T-helper 1 cell treated with Interleukin-12 subunit alpha and Interleukin-12 subunit beta and Interleukin-4 antibody, amounts not matched to agents 30 μg/mL and 1 μg/mL, for 36 hours (primary cell): ENCODE data around the gene GATAD1.
"Not testable (repeated sequence)": the region's sequence is repeated elsewhere in the genome, so short reads cannot be mapped to it uniquely, and the experiment has no call there.

Experiments used
- H3K27ac Mint-ChIP-seq: one replicate; pipeline ENCODE4 v1.8.0; 2021; ENCODE audit warnings: mild to moderate bottlenecking, mixed read lengths
- H3K27me3 Mint-ChIP-seq: one replicate; pipeline ENCODE4 v1.8.0; 2021; ENCODE audit warnings: low read depth, mixed read lengths
- H3K36me3 Mint-ChIP-seq: one replicate; pipeline ENCODE4 v1.8.0; 2021; ENCODE audit warnings: low read depth, mixed read lengths
- H3K4me1 Mint-ChIP-seq: one replicate; pipeline ENCODE4 v1.8.0; 2021; ENCODE audit warnings: low read depth, mixed read lengths
- H3K4me3 Mint-ChIP-seq: one replicate; pipeline ENCODE4 v1.8.0; 2021; ENCODE audit warnings: mild to moderate bottlenecking, moderate library complexity, mixed read lengths
- H3K9me3 Mint-ChIP-seq: one replicate; pipeline ENCODE4 v1.8.0; 2021; ENCODE audit warnings: mixed read lengths

The GATAD1 gene

GRCh38 chr7:92460510-92460909 lies 13.2 kb downstream of the GATAD1 start:
- H3K27me3 Mint-ChIP-seq: no peaks in the 10 kb centered on the region
- no peaks in the 10 kb centered on the region for H3K9me3 Mint-ChIP-seq
- H3K36me3 Mint-ChIP-seq: peaks cover 9% of the 10 kb centered on the region
- no peaks in the 10 kb centered on the region for H3K4me1 Mint-ChIP-seq
- H3K4me3 Mint-ChIP-seq: no peak overlapping the region
- H3K27ac Mint-ChIP-seq: no peak overlapping the region

GRCh38 chr7:92461027-92462003 lies 14.0 kb downstream of the GATAD1 start:
- H3K27ac Mint-ChIP-seq: peak overlapping the region; percentile 27
- no peaks in the 10 kb centered on the region for H3K4me1 Mint-ChIP-seq
- peaks cover 8% of the 10 kb centered on the region for H3K36me3 Mint-ChIP-seq
- H3K9me3 Mint-ChIP-seq: no peaks in the 10 kb centered on the region
- no peak overlapping the region for H3K4me3 Mint-ChIP-seq
- H3K27me3 Mint-ChIP-seq: no peaks in the 10 kb centered on the region

DNA sequence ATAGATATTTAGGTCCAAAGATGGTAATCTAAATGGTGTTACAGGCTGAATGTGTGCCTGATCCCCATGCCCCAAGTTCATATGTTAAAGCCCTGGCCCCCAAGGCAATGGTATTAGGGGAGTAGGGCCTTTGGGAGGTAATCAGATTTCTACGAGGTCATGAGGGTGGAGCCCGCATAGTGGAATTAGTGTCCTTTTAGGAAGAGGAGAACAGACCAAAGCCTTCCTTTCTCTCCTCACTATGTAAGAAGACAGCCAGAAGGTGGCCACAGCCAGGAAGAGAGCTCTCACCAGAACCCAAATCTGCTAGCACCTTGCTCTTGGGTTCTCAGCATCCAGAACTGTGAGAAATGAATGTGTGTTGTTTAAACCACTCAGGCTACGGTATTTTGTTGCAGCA lies 15.3 kb downstream of the GATAD1 start:
- H3K27ac Mint-ChIP-seq: no peak overlapping the region
- H3K4me1 Mint-ChIP-seq: no peaks in the 10 kb centered on the region
- H3K27me3 Mint-ChIP-seq: no peaks in the 10 kb centered on the region
- no peak overlapping the region for H3K4me3 Mint-ChIP-seq
- H3K9me3 Mint-ChIP-seq: no peaks in the 10 kb centered on the region
- H3K36me3 Mint-ChIP-seq: peaks cover 4% of the 10 kb centered on the region

- Mint-ChIP-seq H3K27ac (no peak overlapping the region), H3K4me1 (no peaks in the 10 kb centered on the region), H3K4me3 (no peak overlapping the region), H3K27me3 (no peaks in the 10 kb centered on the region), H3K36me3 (peaks cover 4% of the 10 kb centered on the region), H3K9me3 (peaks cover 10% of the 10 kb centered on the region)
Observed at GRCh38 chr7:92464515-92464914, 17.2 kb downstream of the GATAD1 start.

GRCh38 chr7:92466682-92467081 lies 19.4 kb downstream of the GATAD1 start:
- Mint-ChIP-seq H3K27me3 (no peaks in the 10 kb centered on the region), H3K4me3 (no peak overlapping the region), H3K27ac (no peak overlapping the region), H3K4me1 (no peaks in the 10 kb centered on the region), H3K36me3 (peaks cover 3% of the 10 kb centered on the region), H3K9me3 (peaks cover 11% of the 10 kb centered on the region)

DNA sequence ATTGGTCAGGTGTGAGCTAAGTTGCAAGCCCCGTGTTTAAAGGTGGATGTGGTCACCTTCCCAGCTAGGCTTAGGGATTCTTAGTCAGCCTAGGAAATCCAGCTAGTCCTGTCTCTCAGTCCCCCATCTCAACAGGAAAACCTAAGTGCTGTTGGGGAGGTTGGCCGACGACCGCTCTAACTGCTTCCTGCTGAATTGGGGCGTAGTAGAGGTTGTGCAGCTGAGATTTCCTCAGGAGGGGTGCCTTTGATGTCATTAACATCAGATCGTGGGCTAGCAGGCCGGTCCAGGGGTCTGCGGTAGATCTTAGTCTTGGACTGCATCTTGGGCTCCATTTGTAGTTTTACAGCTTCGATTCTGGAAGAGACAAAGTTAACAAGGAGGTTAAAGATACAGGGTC lies 21.3 kb downstream of the GATAD1 start:
- not testable (repeated sequence) for H3K36me3 Mint-ChIP-seq, H3K27me3 Mint-ChIP-seq, H3K4me3 Mint-ChIP-seq, H3K4me1 Mint-ChIP-seq, H3K27ac Mint-ChIP-seq
- H3K9me3 Mint-ChIP-seq: peaks cover 11% of the 10 kb centered on the region

DNA sequence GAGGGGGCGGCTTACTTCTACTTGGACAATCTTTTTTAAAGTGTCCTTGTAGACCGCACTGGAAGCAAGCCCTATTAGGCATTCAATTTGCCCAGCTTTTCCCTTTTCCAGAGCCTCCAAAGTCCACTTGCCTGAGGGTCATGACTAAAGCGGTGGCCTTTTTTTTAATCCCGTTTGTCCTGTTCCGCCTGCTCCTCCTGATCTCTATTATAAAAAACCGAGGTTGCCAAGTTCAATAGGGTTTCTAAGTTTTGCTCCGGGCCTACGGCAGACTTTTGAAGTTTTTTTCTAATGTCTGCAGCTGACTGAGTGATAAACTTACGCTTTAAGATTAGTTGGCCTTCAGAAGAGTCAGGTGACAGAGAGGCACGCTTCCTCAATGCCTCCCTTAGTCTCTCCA lies 26.7 kb downstream of the GATAD1 start:
- not testable (repeated sequence) for H3K9me3 Mint-ChIP-seq, H3K27ac Mint-ChIP-seq, H3K36me3 Mint-ChIP-seq, H3K4me1 Mint-ChIP-seq, H3K4me3 Mint-ChIP-seq, H3K27me3 Mint-ChIP-seq

- not testable (repeated sequence) for H3K4me3 Mint-ChIP-seq, H3K27me3 Mint-ChIP-seq, H3K36me3 Mint-ChIP-seq, H3K9me3 Mint-ChIP-seq, H3K27ac Mint-ChIP-seq, H3K4me1 Mint-ChIP-seq
Observed at GRCh38 chr7:92475261-92475770, 28.0 kb downstream of the GATAD1 start.

DNA sequence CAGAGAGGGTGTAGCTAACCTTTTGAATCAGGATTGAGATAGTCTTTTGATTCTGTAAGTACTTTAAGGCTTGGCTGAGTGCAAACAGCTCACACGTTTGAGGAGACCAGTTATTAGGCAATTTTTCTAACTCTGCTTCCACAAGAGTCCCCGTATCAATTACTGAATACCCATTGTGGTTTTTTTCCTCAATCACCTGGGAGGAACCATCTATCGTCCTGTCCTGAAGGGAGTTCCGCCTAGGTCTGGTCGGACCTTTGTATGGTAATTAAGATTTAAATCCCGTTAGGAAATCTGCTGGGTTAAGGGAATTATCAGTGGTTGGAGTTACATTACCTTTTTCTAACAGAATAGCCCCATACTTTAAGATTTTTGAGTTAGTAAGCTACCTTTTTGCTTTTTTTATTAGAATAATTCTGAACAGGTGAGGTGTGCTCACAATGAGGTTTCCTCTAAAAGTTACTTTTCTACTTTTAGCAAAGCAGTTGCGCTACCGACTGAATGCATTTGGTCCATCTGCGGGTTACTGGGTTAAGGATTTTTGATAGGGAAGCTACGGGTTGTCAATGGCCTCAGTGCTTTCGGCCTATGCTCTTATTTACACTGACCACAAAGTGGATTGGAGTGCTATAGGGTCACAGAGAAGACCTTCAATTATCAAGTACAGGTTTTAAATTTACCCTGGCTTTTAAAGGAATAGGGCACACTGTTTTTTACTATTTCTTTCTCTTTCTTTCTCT lies 28.7 kb downstream of the GATAD1 start:
- not testable (repeated sequence) for H3K4me3 Mint-ChIP-seq, H3K27me3 Mint-ChIP-seq, H3K4me1 Mint-ChIP-seq, H3K27ac Mint-ChIP-seq, H3K9me3 Mint-ChIP-seq, H3K36me3 Mint-ChIP-seq

DNA sequence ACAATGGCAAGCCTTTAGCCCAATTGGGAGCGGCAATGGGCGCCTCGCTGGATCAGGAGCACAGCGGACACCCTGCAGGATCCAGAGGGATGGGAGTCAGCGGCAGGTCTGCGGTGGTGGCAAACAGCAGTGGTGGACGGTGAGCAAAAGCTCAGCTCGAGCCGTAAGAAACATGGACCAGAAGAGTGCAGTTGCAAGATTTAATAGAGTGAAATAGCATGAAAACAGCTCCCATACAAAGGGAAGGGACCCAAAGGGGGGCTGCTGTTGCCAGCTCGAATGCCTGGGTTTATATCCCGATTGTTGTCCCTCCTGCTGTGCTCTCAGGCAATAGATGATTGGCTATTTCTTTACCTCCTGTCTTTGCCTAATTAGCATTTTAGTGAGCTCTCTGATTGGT lies 30.4 kb downstream of the GATAD1 start, which contains the start of gene ERVW-1:
Gene ERVW-1, minus strand, starts transcription at position 266 of the 400 bp plus-strand sequence. CDS start 7,565 bp downstream, outside the sequence.
- not testable (repeated sequence) for H3K27ac Mint-ChIP-seq, H3K4me1 Mint-ChIP-seq, H3K9me3 Mint-ChIP-seq, H3K27me3 Mint-ChIP-seq, H3K36me3 Mint-ChIP-seq, H3K4me3 Mint-ChIP-seq

GRCh38 chr7:92478095-92478494 lies 30.8 kb downstream of the GATAD1 start:
- H3K27ac Mint-ChIP-seq: no peak overlapping the region
- no peaks in the 10 kb centered on the region for H3K36me3 Mint-ChIP-seq
- no peak overlapping the region for H3K4me3 Mint-ChIP-seq
- no peaks in the 10 kb centered on the region for H3K4me1 Mint-ChIP-seq
- no peaks in the 10 kb centered on the region for H3K9me3 Mint-ChIP-seq
- H3K27me3 Mint-ChIP-seq: no peaks in the 10 kb centered on the region

DNA sequence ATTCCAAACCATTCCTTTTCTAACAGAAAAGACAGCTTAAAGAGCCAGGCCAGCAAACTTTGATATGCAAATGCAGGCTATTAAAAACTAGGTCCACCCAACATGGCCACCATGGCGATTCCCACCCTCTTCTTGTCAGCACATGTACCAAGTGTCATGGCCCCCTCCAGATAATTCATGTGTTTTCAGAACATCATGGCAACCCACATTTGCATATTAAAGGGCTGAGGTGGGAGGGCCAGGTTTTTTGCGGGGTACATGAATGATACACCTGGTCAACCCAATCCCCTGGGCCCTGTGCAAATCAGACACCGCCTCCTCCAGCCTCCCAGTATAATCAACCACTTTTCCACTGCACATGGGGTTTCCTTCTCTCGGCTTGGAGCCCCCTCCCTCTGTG lies 31.4 kb downstream of the GATAD1 start:
- no peaks in the 10 kb centered on the region for H3K36me3 Mint-ChIP-seq
- no peaks in the 10 kb centered on the region for H3K9me3 Mint-ChIP-seq
- H3K4me3 Mint-ChIP-seq: no peak overlapping the region
- no peaks in the 10 kb centered on the region for H3K4me1 Mint-ChIP-seq
- H3K27ac Mint-ChIP-seq: no peak overlapping the region
- no peaks in the 10 kb centered on the region for H3K27me3 Mint-ChIP-seq

- not testable (repeated sequence) for H3K36me3 Mint-ChIP-seq, H3K27ac Mint-ChIP-seq, H3K4me1 Mint-ChIP-seq, H3K9me3 Mint-ChIP-seq, H3K27me3 Mint-ChIP-seq, H3K4me3 Mint-ChIP-seq
Observed at GRCh38 chr7:92479146-92479545, 31.9 kb downstream of the GATAD1 start.

DNA sequence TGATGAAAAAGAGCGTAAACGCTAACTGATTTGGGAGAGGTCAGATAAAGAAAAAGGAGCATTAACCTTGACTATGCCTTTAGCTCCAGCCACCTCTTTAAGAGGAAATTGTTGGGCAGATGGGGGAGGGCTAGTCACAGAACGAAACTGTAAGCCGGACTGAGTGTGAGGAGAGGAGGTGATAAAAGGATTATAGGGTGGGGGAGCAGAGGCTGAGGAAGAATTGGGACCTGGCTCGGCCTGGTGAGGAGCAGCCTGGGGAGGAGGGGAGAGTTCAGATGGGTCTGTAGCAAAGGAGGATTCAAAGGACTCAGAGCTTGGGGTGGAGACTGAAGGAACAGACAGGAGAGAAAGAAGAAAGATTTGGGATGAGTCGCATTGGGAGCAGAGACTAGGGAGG lies 36.3 kb downstream of the GATAD1 start:
- H3K4me3 Mint-ChIP-seq, H3K27ac Mint-ChIP-seq, H3K27me3 Mint-ChIP-seq, H3K36me3 Mint-ChIP-seq, H3K4me1 Mint-ChIP-seq, H3K9me3 Mint-ChIP-seq: not testable (repeated sequence)

DNA sequence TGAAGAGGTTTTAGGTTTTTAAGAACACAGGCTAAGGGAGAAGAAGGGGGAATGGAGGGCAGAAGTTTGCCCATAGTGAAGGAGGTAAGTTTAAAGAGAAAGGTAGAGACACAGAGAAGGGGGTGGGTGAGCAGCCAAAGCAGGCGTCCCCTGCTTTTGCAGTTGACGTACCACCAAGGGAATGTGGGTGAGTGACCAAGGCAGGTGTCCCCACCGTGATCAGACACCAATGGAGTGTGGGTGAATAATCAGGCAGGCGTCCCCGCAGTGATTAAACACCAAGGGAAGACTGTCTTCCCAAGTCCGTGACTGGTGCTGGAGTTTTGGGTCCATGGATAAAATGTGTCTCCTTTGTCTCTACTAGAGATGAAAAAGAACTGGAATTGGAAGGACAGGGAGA lies 36.9 kb downstream of the GATAD1 start:
- not testable (repeated sequence) for H3K36me3 Mint-ChIP-seq, H3K4me1 Mint-ChIP-seq

More for the DNA sequence above, 36.9 kb downstream of the GATAD1 start:
- H3K27me3 Mint-ChIP-seq, H3K9me3 Mint-ChIP-seq, H3K27ac Mint-ChIP-seq, H3K4me3 Mint-ChIP-seq: not testable (repeated sequence)
